CD14-positive monocyte (primary cell): ENCODE results near the gene PIP4K2C. TPM values are rescaled to one million over a fixed set of nuclear protein-coding genes. Genes with fewer than 3 reads are reported as not detected.

Experiments
- DNase-seq, 3 donors: peaks; one replicate each; pipeline ENCODE4 v3.0.0-alpha.2; 2011 to 2022
- H2AFZ ChIP-seq: 2 replicates; pipeline ENCODE4 v1.6.0; 2012; ENCODE audit warnings: mild to moderate bottlenecking, low read depth, low read length, inconsistent platforms; ENCODE audit not compliant: insufficient read depth, poor library complexity, severe bottlenecking
- H3K27ac ChIP-seq, 2 donors: 1 replicate in 1 of 2; 2 replicates in 1 of 2; pipeline ENCODE4 v1.5.1; 2012 to 2013; ENCODE audit warnings: low read length in 2 of 2, control low read depth in 1 of 2, inconsistent platforms in 1 of 2, low read depth in 1 of 2, mild to moderate bottlenecking in 1 of 2
- H3K27me3 ChIP-seq, 2 donors: one replicate each; pipeline versions ENCODE4 v1.6.0 to v1.6.1; 2011 to 2013; ENCODE audit warnings: low read length in 2 of 2; ENCODE audit not compliant: control insufficient read depth in 2 of 2, insufficient read depth in 2 of 2
- H3K36me3 ChIP-seq, 2 donors: replicated peaks in 1 of 2; 1 replicate in 1 of 2; 2 replicates in 1 of 2; pipeline versions ENCODE4 v1.5.1 to v1.6.1; 2012 to 2013; ENCODE audit warnings: low read length in 2 of 2, control low read depth in 1 of 2, inconsistent platforms in 1 of 2, mild to moderate bottlenecking in 1 of 2; ENCODE audit not compliant: insufficient read depth in 2 of 2, control insufficient read depth in 1 of 2
- H3K4me1 ChIP-seq, 2 donors: 1 replicate in 1 of 2; 2 replicates in 1 of 2; pipeline versions ENCODE4 v1.5.1 to v1.6.1; 2012 to 2013; ENCODE audit warnings: low read length in 2 of 2, control low read depth in 1 of 2, inconsistent platforms in 1 of 2, mild to moderate bottlenecking in 1 of 2, moderate library complexity in 1 of 2; ENCODE audit not compliant: insufficient read depth in 2 of 2, control insufficient read depth in 1 of 2
- H3K4me2 ChIP-seq: replicated peaks from 2 replicates; pipeline ENCODE3; 2012; ENCODE audit warnings: low read length, moderate library complexity, mild to moderate bottlenecking; ENCODE audit not compliant: poor library complexity, severe bottlenecking; ENCODE audit errors: extremely low read depth
- H3K4me3 ChIP-seq, 3 experiments: fragments of 200-600 bp in 1 of 3; sonication (generic) in 1 of 3; replicated peaks in 1 of 3; 1 replicate in 2 of 3; 2 replicates in 1 of 3; pipeline ENCODE4 v1.5.1; 2011 to 2013; ENCODE audit warnings: low read length in 3 of 3, mild to moderate bottlenecking in 3 of 3, control low read depth in 2 of 3, low read depth in 2 of 3, inconsistent platforms in 1 of 3, moderate library complexity in 1 of 3
- H3K79me2 ChIP-seq: 2 replicates; pipeline ENCODE4 v1.6.0; 2012; ENCODE audit warnings: mild to moderate bottlenecking, control low read depth, inconsistent platforms, low read length, moderate library complexity; ENCODE audit not compliant: insufficient read depth
- H3K9ac ChIP-seq: 2 replicates; pipeline ENCODE4 v1.6.0; 2017; ENCODE audit warnings: low read length, mild to moderate bottlenecking; ENCODE audit not compliant: insufficient read depth, poor library complexity, severe bottlenecking
- H3K9me3 ChIP-seq, 2 donors: replicated peaks in 1 of 2; 1 replicate in 1 of 2; 2 replicates in 1 of 2; pipeline versions ENCODE4 v1.5.1 to v1.6.1; 2012 to 2013; ENCODE audit warnings: low read length in 2 of 2, control low read depth in 1 of 2; ENCODE audit not compliant: control insufficient read depth in 1 of 2, insufficient read depth in 1 of 2
- H4K20me1 ChIP-seq: 2 replicates; pipeline ENCODE4 v1.6.0; 2012; ENCODE audit warnings: mild to moderate bottlenecking, low read length, control low read depth, moderate library complexity; ENCODE audit not compliant: insufficient read depth
- H3K27ac Mint-ChIP-seq, 7 donors: one replicate each; pipeline ENCODE4 v1.8.0; 2020; ENCODE audit warnings: mild to moderate bottlenecking in 7 of 7, mixed read lengths in 7 of 7, moderate library complexity in 6 of 7, inconsistent platforms in 2 of 7
- H3K27me3 Mint-ChIP-seq, 3 donors: one replicate each; pipeline ENCODE4 v1.8.0; 2021 to 2022; ENCODE audit warnings: low read depth in 3 of 3, mild to moderate bottlenecking in 3 of 3, mixed read lengths in 3 of 3, moderate library complexity in 3 of 3, inconsistent platforms in 1 of 3
- H3K36me3 Mint-ChIP-seq, 2 donors: one replicate each; pipeline ENCODE4 v1.8.0; 2020; ENCODE audit warnings: mixed read lengths in 2 of 2, inconsistent platforms in 1 of 2, mild to moderate bottlenecking in 1 of 2
- H3K4me1 Mint-ChIP-seq: one replicate; pipeline ENCODE4 v1.8.0; 2020; ENCODE audit warnings: mild to moderate bottlenecking, mixed read lengths
- H3K4me3 Mint-ChIP-seq, 2 donors: one replicate each; pipeline ENCODE4 v1.8.0; 2020; ENCODE audit warnings: mild to moderate bottlenecking in 2 of 2, mixed read lengths in 2 of 2, moderate library complexity in 1 of 2
- H3K9me3 Mint-ChIP-seq, 7 donors: one replicate each; pipeline ENCODE4 v1.8.0; 2020 to 2022; ENCODE audit warnings: mixed read lengths in 7 of 7, mild to moderate bottlenecking in 6 of 7, moderate library complexity in 6 of 7, inconsistent platforms in 2 of 7
- WGBS: methylation state at CpG from one replicate; pipeline ENCODE4 v1.1.5; 2013; ENCODE audit warnings: missing lambda C conversion rate; ENCODE audit not compliant: insufficient coverage; 5-methylcytosine and 5-hydroxymethylcytosine counted together
- intact Hi-C, 2 donors: fragments of 100-400 bp; cut with micrococcal nuclease; formaldehyde crosslinking; loops; one replicate each; pipeline versions ENCODE4 v1.15.0 to v1.15.1; 2023
- polyA plus RNA-seq, 3 donors: library from polyadenylated mRNA; depleted of rRNA in 1 of 3; unstranded in 2 of 3; stranded (reverse) in 1 of 3; fragments of 300-500 nt in 2 of 3; fragments of >200 nt in 1 of 3; fragmentation: Illumina TruSeq in 2 of 3; gene quantifications; 1 replicate in 2 of 3; 2 replicates in 1 of 3; pipeline ENCODE4 v1.2.3, GENCODE V29; 2012 to 2021
- TF ChIP-seq, protein P1 (sequence below): fragments of 200-600 bp; IDR thresholded peaks from one replicate; pipeline ENCODE4 v1.8.0; 2022; ENCODE audit warnings: antibody characterized with exemption, mild to moderate bottlenecking

PIP4K2C gene
- polyA plus RNA-seq, 3 donors: 12.3 to 18.6 (median 16.9) TPM

DNA sequence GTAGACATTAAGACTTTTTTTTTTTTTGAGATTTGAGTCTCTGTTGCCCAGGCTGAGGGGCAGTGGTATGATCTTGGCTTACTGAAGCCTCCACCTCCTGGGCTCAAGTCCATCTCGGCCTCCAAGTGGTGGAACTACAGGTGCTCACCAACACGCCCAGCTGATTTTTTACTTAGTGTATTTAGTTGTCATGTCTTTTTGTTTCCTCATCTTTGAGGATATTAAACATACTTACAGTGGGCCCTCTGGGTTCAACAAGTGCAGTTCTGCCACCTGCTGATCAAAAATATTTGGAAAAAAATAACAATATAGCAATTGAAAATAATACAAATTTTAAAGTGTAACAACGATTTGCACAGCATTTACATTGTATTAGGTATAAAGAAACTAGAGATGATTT, 46.4 kb downstream of the PIP4K2C start:
- intact Hi-C loops: no loop called here
- peaks cover 0 to 2% (median 0%) of the 10 kb centered on the region in 7 donors for H3K9me3 Mint-ChIP-seq
- Histone ChIP-seq H2AFZ (no peak overlapping the region), H3K9ac (no peak overlapping the region), H3K4me1 (peaks cover 6 to 12% of the 10 kb centered on the region in 2 donors), H3K36me3 (no peaks in the 10 kb centered on the region), H3K27me3 (peaks cover 18 to 58% of the 10 kb centered on the region in 2 donors), H3K4me2 (no peak overlapping the region), H4K20me1 (no peaks in the 10 kb centered on the region), H3K9me3 (no peaks in the 10 kb centered on the region), H3K4me3 (no peak overlapping the region), H3K79me2 (no peaks in the 10 kb centered on the region), H3K27ac (no peak overlapping the region)
- peaks cover 39 to 52% (median 43%) of the 10 kb centered on the region in 3 donors for H3K27me3 Mint-ChIP-seq
- H3K4me3 Mint-ChIP-seq: no peak overlapping the region
- no peaks in the 10 kb centered on the region for H3K36me3 Mint-ChIP-seq
- TF ChIP-seq, protein P1, sequence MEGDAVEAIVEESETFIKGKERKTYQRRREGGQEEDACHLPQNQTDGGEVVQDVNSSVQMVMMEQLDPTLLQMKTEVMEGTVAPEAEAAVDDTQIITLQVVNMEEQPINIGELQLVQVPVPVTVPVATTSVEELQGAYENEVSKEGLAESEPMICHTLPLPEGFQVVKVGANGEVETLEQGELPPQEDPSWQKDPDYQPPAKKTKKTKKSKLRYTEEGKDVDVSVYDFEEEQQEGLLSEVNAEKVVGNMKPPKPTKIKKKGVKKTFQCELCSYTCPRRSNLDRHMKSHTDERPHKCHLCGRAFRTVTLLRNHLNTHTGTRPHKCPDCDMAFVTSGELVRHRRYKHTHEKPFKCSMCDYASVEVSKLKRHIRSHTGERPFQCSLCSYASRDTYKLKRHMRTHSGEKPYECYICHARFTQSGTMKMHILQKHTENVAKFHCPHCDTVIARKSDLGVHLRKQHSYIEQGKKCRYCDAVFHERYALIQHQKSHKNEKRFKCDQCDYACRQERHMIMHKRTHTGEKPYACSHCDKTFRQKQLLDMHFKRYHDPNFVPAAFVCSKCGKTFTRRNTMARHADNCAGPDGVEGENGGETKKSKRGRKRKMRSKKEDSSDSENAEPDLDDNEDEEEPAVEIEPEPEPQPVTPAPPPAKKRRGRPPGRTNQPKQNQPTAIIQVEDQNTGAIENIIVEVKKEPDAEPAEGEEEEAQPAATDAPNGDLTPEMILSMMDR: no peak
- H3K27ac Mint-ChIP-seq: no peak overlapping the region
- H3K4me1 Mint-ChIP-seq: peaks cover 6% of the 10 kb centered on the region
- WGBS: no CpG with 5 or more reads among the region's 3 CpGs
- DNase-seq: no peak

DNA sequence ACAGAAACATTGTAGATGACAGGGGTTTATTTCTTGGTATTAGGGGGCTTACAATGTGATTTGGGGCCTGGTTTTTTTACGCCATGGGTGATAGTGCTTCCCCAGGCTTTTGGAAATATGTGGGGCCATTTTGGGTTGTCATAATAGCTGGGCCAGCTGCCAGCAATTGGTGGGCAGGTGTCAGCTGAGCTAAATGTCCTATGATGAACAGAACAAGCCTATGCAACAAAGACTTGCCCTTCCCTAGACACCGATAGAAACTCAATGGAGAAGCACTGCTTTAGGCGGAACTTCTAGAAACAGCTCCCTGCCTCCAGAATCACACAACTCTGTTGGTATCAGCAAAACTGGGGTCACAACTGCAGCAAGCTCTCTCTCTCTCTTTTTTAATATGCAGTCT, 47.1 kb downstream of the PIP4K2C start:
- Mint-ChIP-seq H3K4me1 (peaks cover 5% of the 10 kb centered on the region), H3K4me3 (no peak overlapping the region), H3K36me3 (no peaks in the 10 kb centered on the region), H3K27ac (no peak overlapping the region), H3K9me3 (peaks cover 0 to 6% (median under 1%) of the 10 kb centered on the region in 7 donors), H3K27me3 (peaks cover 37 to 45% (median 42%) of the 10 kb centered on the region in 3 donors)
- intact Hi-C loops: no loop called here
- no peaks in the 10 kb centered on the region for H3K36me3 ChIP-seq
- no peaks in the 10 kb centered on the region for H3K79me2 ChIP-seq
- H3K4me2 ChIP-seq: no peak overlapping the region
- no peaks in the 10 kb centered on the region for H4K20me1 ChIP-seq
- H3K4me1 ChIP-seq: peaks cover 0 to 5% of the 10 kb centered on the region in 2 donors
- H3K27ac ChIP-seq: no peak overlapping the region
- no peak overlapping the region for H3K9ac ChIP-seq
- TF ChIP-seq, protein P1: no peak
- H3K9me3 ChIP-seq: no peaks in the 10 kb centered on the region
- peaks cover 17 to 51% of the 10 kb centered on the region in 2 donors for H3K27me3 ChIP-seq
- H2AFZ ChIP-seq: no peak overlapping the region
- WGBS: 100% methylated on average over 1 of the region's 3 CpGs
- H3K4me3 ChIP-seq: no peak overlapping the region
- DNase-seq: no peak
